ENCODE results near the gene UNC93B1. TPM values are rescaled to one million over a fixed set of nuclear protein-coding genes. Genes with fewer than 3 reads are reported as not detected.
"Not testable (repeated sequence)": the region's sequence is repeated elsewhere in the genome, so short reads cannot be mapped to it uniquely, and the experiment has no call there.

UNC93B1 gene
- total and polyA plus RNA-seq, 10 donors = 110 to 192 (median 132) TPM

- H3K9me3 ChIP-seq; DNase-seq; H3K27ac ChIP-seq; H3K36me3 ChIP-seq; intact Hi-C loops (cut with DNase I; ENCODE audit: low total_unique reads); H3K4me1 ChIP-seq; H3K4me3 ChIP-seq: not testable (repeated sequence)
- peaks cover 0 to 11% (median 0%) of the 10 kb centered on the region in 7 donors for H3K27me3 ChIP-seq (replicated peaks in 1 of 7)
- WGBS, 5 donors = 91 to 94% (median 93%) methylated on average over 19 of the region's 19 CpGs
Measured at GRCh38 chr11:67965830-67966348, 38.0 kb downstream of the UNC93B1 start.

GRCh38 chr11:67964746-67965145, 39.2 kb downstream of the UNC93B1 start:
- H3K4me3 ChIP-seq; H3K36me3 ChIP-seq; H3K27ac ChIP-seq; H3K9me3 ChIP-seq; intact Hi-C loops (cut with DNase I; ENCODE audit: low total_unique reads); H3K4me1 ChIP-seq; DNase-seq: not testable (repeated sequence)
- H3K27me3 ChIP-seq (replicated peaks in 1 of 7) = peaks cover 0 to 11% (median 0%) of the 10 kb centered on the region in 7 donors

- intact Hi-C loops (cut with DNase I; ENCODE audit: low total_unique reads); DNase-seq: not testable (repeated sequence)
- 53 to 78% (median 64%) methylated on average over 6 of the region's 6 CpGs for WGBS, 5 donors
Measured at GRCh38 chr11:67963879-67964278, 40.0 kb downstream of the UNC93B1 start.

GRCh38 chr11:67963217-67963616, 40.7 kb downstream of the UNC93B1 start:
- H3K4me3 ChIP-seq; H3K27ac ChIP-seq; H3K4me1 ChIP-seq; intact Hi-C loops (cut with DNase I; ENCODE audit: low total_unique reads); DNase-seq; H3K9me3 ChIP-seq; H3K36me3 ChIP-seq: not testable (repeated sequence)
- 77 to 89% (median 88%) methylated on average over 7 to 16 of the region's 16 CpGs for WGBS, 5 donors
- H3K27me3 ChIP-seq (replicated peaks in 1 of 7) = peaks cover 0 to 18% (median 0%) of the 10 kb centered on the region in 7 donors

More at GRCh38 chr11:67963879-67964278, 40.0 kb downstream of the UNC93B1 start:
- not testable (repeated sequence) for H3K4me3 ChIP-seq, H3K36me3 ChIP-seq, H3K9me3 ChIP-seq, H3K4me1 ChIP-seq, H3K27ac ChIP-seq
- peaks cover 0 to 12% (median 0%) of the 10 kb centered on the region in 7 donors for H3K27me3 ChIP-seq (replicated peaks in 1 of 7)

- intact Hi-C loops (cut with DNase I; ENCODE audit: low total_unique reads); H3K36me3 ChIP-seq; DNase-seq; H3K9me3 ChIP-seq; H3K27ac ChIP-seq; H3K4me3 ChIP-seq: not testable (repeated sequence)
- Histone ChIP-seq H3K4me1 (peaks cover 0 to 12% (median 8%) of the 10 kb centered on the region in 6 donors), H3K27me3 (replicated peaks in 1 of 7) (peaks cover 0 to 42% (median 0%) of the 10 kb centered on the region in 7 donors)
- WGBS, 5 donors = 66 to 75% (median 68%) methylated on average over 6 of the region's 6 CpGs
Measured at GRCh38 chr11:67956236-67956635, 47.7 kb downstream of the UNC93B1 start.

DNA sequence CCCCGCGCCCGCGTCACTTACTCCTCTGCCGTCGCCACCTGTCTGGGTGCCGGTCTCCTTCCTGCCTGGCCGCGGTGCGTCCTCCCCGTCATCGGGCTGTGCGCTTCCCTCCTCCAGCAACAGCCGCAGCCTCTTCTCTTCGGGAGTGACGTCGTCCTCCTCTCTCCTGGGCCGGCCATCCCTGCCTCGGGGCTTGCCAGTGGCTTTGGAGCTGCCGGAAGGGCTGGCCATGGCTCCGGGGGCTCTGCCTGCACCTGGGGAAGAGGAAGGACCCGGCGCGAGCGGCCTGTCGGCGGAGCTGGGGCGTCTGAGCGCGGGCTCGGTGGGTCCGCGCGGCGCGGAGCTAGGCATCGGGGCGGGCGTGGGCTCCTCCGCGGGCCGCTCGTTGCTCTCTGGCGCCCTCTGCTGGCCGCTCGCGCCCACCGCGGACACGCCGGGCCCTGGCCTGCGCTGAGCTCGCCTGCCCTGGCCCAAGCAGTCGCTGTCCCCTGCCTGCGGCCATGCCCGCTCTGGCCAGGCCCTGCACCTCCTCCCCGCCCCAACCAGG, 48.4 kb downstream of the UNC93B1 start:
- Histone ChIP-seq H3K27ac (peak overlapping the region in 4 of 8 donors; percentile 28 to 47 (median 34)), H3K4me1 (peaks cover 0 to 12% (median 8%) of the 10 kb centered on the region in 6 donors), H3K27me3 (replicated peaks in 1 of 7) (peaks cover 0 to 42% (median 0%) of the 10 kb centered on the region in 7 donors), H3K4me3 (peak overlapping the region; percentile 28 to 75 (median 50))
- intact Hi-C loops (cut with DNase I; ENCODE audit: low total_unique reads); H3K36me3 ChIP-seq; H3K9me3 ChIP-seq: not testable (repeated sequence)
- DNase-seq = peak; percentile 96
- 0 to 1% (median 1%) methylated on average over 19 to 57 of the region's 57 CpGs for WGBS, 5 donors
- TF ChIP-seq POLR2AphosphoS5 (IDR thresholded peaks at IDR 0.05) = peak in 2 of 3 donors; percentile 29 to 45
- TF ChIP-seq, protein P1, sequence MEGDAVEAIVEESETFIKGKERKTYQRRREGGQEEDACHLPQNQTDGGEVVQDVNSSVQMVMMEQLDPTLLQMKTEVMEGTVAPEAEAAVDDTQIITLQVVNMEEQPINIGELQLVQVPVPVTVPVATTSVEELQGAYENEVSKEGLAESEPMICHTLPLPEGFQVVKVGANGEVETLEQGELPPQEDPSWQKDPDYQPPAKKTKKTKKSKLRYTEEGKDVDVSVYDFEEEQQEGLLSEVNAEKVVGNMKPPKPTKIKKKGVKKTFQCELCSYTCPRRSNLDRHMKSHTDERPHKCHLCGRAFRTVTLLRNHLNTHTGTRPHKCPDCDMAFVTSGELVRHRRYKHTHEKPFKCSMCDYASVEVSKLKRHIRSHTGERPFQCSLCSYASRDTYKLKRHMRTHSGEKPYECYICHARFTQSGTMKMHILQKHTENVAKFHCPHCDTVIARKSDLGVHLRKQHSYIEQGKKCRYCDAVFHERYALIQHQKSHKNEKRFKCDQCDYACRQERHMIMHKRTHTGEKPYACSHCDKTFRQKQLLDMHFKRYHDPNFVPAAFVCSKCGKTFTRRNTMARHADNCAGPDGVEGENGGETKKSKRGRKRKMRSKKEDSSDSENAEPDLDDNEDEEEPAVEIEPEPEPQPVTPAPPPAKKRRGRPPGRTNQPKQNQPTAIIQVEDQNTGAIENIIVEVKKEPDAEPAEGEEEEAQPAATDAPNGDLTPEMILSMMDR (IDR thresholded peaks at IDR 0.05 in 8 of 11, conservative IDR thresholded peaks at IDR 0.05 in 3 of 11) = peak in 10 of 11 experiments; percentile 15 to 93 (median 86)

- Histone ChIP-seq H3K27me3 (replicated peaks in 1 of 7) (peaks cover 0 to 42% (median 0%) of the 10 kb centered on the region in 7 donors), H3K27ac (peak overlapping the region in 3 of 8 donors; percentile 28 to 47 (median 36)), H3K4me3 (peak overlapping the region; percentile 28 to 75 (median 50)), H3K4me1 (peaks cover 0 to 12% (median 8%) of the 10 kb centered on the region in 6 donors)
- intact Hi-C loops (cut with DNase I; ENCODE audit: low total_unique reads); H3K36me3 ChIP-seq; DNase-seq; H3K9me3 ChIP-seq: not testable (repeated sequence)
- 2 to 4% (median 3%) methylated on average over 3 to 25 of the region's 26 CpGs for WGBS, 5 donors
Measured at GRCh38 chr11:67954971-67955370, 48.9 kb downstream of the UNC93B1 start.

DNA sequence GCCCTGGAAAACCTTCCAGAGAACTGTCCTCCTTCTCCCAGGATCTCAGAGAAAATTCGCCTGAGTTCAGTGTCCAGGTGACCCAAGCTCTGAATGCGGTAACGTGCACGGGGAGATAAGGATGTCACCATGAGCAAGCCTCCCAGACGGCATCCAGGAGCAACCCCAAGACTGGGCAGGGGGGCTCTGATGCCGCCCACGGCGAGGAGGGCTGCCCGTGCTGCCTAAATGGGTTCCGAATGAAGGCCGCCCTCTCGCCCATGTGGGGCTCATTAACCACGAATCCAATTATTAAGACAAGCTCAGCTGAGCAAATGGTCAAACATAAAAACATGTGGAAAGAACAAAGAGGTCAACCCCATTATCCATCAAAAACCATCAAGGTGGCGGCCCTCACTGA, 49.6 kb downstream of the UNC93B1 start:
- H3K9me3 ChIP-seq; H3K36me3 ChIP-seq; H3K27ac ChIP-seq; DNase-seq; intact Hi-C loops (cut with DNase I; ENCODE audit: low total_unique reads): not testable (repeated sequence)
- WGBS, 5 donors = 85 to 94% (median 90%) methylated on average over 6 to 14 of the region's 14 CpGs
- H3K4me3 ChIP-seq = peak overlapping the region in 1 of 8 donors; percentile 75
- peaks cover 0 to 12% (median 8%) of the 10 kb centered on the region in 6 donors for H3K4me1 ChIP-seq
- peaks cover 0 to 42% (median 0%) of the 10 kb centered on the region in 7 donors for H3K27me3 ChIP-seq (replicated peaks in 1 of 7)

GRCh38 chr11:67950705-67951104, 53.2 kb downstream of the UNC93B1 start:
- H3K9me3 ChIP-seq; H3K27ac ChIP-seq; intact Hi-C loops (cut with DNase I; ENCODE audit: low total_unique reads); DNase-seq; H3K4me3 ChIP-seq; H3K36me3 ChIP-seq: not testable (repeated sequence)
- Histone ChIP-seq H3K27me3 (replicated peaks in 1 of 7) (peaks cover 0 to 15% (median 0%) of the 10 kb centered on the region in 7 donors), H3K4me1 (peaks cover 0 to 12% (median 8%) of the 10 kb centered on the region in 6 donors)
- 67 to 88% (median 81%) methylated on average over 6 to 8 of the region's 8 CpGs for WGBS, 5 donors

DNA sequence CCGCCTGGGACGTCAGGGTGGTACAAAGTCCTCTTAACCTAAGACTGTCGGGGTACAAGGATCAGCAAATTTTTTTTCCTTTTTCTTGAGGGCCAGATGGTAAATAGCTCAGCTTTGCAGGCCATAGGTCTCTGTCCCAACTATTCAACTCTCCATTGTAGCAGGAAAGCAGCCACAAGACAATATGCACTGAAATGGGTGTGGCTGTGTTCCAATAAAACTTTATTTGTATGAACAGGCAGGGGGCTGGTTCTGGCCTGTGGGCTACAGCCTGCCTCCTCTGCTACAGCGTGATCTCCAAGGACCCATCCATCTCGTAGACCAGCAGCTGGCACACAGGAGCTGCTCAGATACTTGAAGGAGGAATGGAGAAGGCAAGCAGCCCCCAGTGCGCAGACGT, 56.1 kb downstream of the UNC93B1 start:
- H3K27ac ChIP-seq; DNase-seq; H3K27me3 ChIP-seq (replicated peaks in 1 of 7); H3K9me3 ChIP-seq; H3K4me3 ChIP-seq; H3K4me1 ChIP-seq; intact Hi-C loops (cut with DNase I; ENCODE audit: low total_unique reads); H3K36me3 ChIP-seq: not testable (repeated sequence)
- 85 to 100% (median 92%) methylated on average over 2 to 6 of the region's 7 CpGs for WGBS, 5 donors
